GM18868 (cell line): ENCODE data around the gene SLIRP.
"Not testable (repeated sequence)": the region's sequence is repeated elsewhere in the genome, so short reads cannot be mapped to it uniquely, and the experiment has no call there.

Source experiments
- ATAC-seq: cut with Tn5 transposase; IDR thresholded peaks from one replicate; pipeline ENCODE4 v1.9.1; 2021; ENCODE audit warnings: mild to moderate bottlenecking, moderate library complexity; ENCODE audit not compliant: unreplicated experiment

SLIRP gene

GRCh38 chr14:77738559-77739250, 30.8 kb downstream of the SLIRP start:
- no peak for ATAC-seq

GRCh38 chr14:77741438-77741837, 33.5 kb downstream of the SLIRP start:
- ATAC-seq = no peak

GRCh38 chr14:77746064-77746702, 38.3 kb downstream of the SLIRP start:
- no peak for ATAC-seq

GRCh38 chr14:77747425-77747824, 39.5 kb downstream of the SLIRP start:
- ATAC-seq = not testable (repeated sequence)

GRCh38 chr14:77752266-77752665, 44.4 kb downstream of the SLIRP start:
- no peak for ATAC-seq

- ATAC-seq = no peak
Observed at GRCh38 chr14:77752799-77753516, 45.1 kb downstream of the SLIRP start.

- ATAC-seq = peak; percentile 93
Observed at GRCh38 chr14:77760381-77761204, 52.7 kb downstream of the SLIRP start, which contains the start of gene SNW1. Gene SNW1, minus strand, starts transcription at chr14:77761156. Its CDS starts 29 bp downstream, at chr14:77761127.

GRCh38 chr14:77761205-77761931, 53.5 kb downstream of the SLIRP start:
- ATAC-seq = peak; percentile 21

- ATAC-seq = no peak
Observed at GRCh38 chr14:77763316-77763715, 55.4 kb downstream of the SLIRP start.

- ATAC-seq = no peak
Observed at GRCh38 chr14:77763978-77764377, 56.1 kb downstream of the SLIRP start.
